ENCODE data around the gene ZNF277.

GRCh38 chr7:112183266-112183665 is 23.2 kb upstream of the ZNF277 start:
- no peak for TF ChIP-seq CTCF (optimal IDR thresholded peaks at IDR 0.05 in 1 of 3, IDR thresholded peaks at IDR 0.05 in 1 of 3, conservative IDR thresholded peaks at IDR 0.05 in 1 of 3; ENCODE audit: extremely low read depth in 1 of 3, insufficient read depth in 2 of 3, low read length in 3 of 3)
- no peak for TF ChIP-seq EZH2 (IDR thresholded peaks at IDR 0.05; ENCODE audit: low read length)
